Mucosa of descending colon (tissue), 3 donors: ENCODE data around the gene PUM1. TPM values are rescaled to one million over a fixed set of nuclear protein-coding genes. Genes with fewer than 3 reads are reported as not detected.
"Not testable (repeated sequence)": the region's sequence is repeated elsewhere in the genome, so short reads cannot be mapped to it uniquely, and the experiment has no call there.

Source experiments
- ATAC-seq: fragments of 200-7000 bp; cut with Tn5 transposase; one replicate; pipeline ENCODE4 v1.9.1; 2020; ENCODE audit warnings: mild to moderate bottlenecking, moderate library complexity
- DNase-seq, 3 donors: peaks; one replicate each; pipeline ENCODE4 v3.0.0-alpha.2; 2020
- H3K36me3 ChIP-seq: fragments of 200-600 bp; one replicate; pipeline ENCODE4 v1.8.0; 2021; ENCODE audit warnings: low read depth, mild to moderate bottlenecking
- H3K4me1 ChIP-seq: fragments of 200-600 bp; one replicate; pipeline ENCODE4 v1.8.0; 2021; ENCODE audit warnings: low read depth, mild to moderate bottlenecking
- H3K4me3 ChIP-seq: fragments of 200-600 bp; one replicate; pipeline ENCODE4 v1.8.0; 2021; ENCODE audit warnings: mild to moderate bottlenecking
- H3K9me3 ChIP-seq: fragments of 200-600 bp; one replicate; pipeline ENCODE4 v1.8.0; 2021; ENCODE audit warnings: mild to moderate bottlenecking
- CTCF ChIP-seq: fragments of 200-600 bp; IDR thresholded peaks from one replicate; pipeline ENCODE4 v1.8.0; 2022; ENCODE audit warnings: antibody characterized with exemption, mild to moderate bottlenecking
- intact Hi-C, 2 donors: fragments of 100-400 bp; cut with DNase I in 1 of 2; cut with micrococcal nuclease in 1 of 2; formaldehyde crosslinking; loops; one replicate each; pipeline versions ENCODE4 v1.11.0 to v1.11.1; 2022; cut with DNase I, micrococcal nuclease
- total RNA-seq, 3 donors: library from RNA; stranded (reverse); fragmentation: NEBNext Ultra II Directional in 2 of 3; extraction: Animal tissue kit (Norgen Biotek cat#: 25700) in 2 of 3; gene quantifications; one replicate each; pipeline versions ENCODE4 v1.2.1 to v1.2.4, GENCODE V29; 2021 to 2023
- donor health status: DM: no; HTN: no; CAD: no; lungs with moderate emphysema.
- donor health status: DM: no; HTN: no; CAD: no.
- donor health status: DM: no; HTN: yes; CAD: no.

The PUM1 gene
- total RNA-seq, 3 donors from 2014 or later, result 116 to 135 (median 127) TPM

- ATAC-seq (no peak), DNase-seq (no peak)
- intact Hi-C loops, result no loop called here
- H3K9me3 ChIP-seq, result no peaks in the 10 kb centered on the region
- no peak for TF ChIP-seq CTCF
- no peak overlapping the region for H3K4me3 ChIP-seq
- peaks cover 33% of the 10 kb centered on the region for H3K4me1 ChIP-seq
- peaks cover 8% of the 10 kb centered on the region for H3K36me3 ChIP-seq
Observed at GRCh38 chr1:31058012-31058411, 7.5 kb downstream of the PUM1 start.

GRCh38 chr1:31055953-31056352 is 9.6 kb downstream of the PUM1 start:
- peak; percentile 11 for ATAC-seq
- Histone ChIP-seq H3K36me3 (peaks cover 8% of the 10 kb centered on the region), H3K4me1 (peaks cover 30% of the 10 kb centered on the region), H3K4me3 (no peak overlapping the region), H3K9me3 (no peaks in the 10 kb centered on the region)
- no peak for TF ChIP-seq CTCF
- intact Hi-C loops, result no loop called here
- DNase-seq, result no peak

- intact Hi-C loops, result no loop called here
- no peak for TF ChIP-seq CTCF
- ATAC-seq, result peak; percentile 44
- Histone ChIP-seq H3K9me3 (no peaks in the 10 kb centered on the region), H3K36me3 (peaks cover 8% of the 10 kb centered on the region), H3K4me1 (peaks cover 30% of the 10 kb centered on the region), H3K4me3 (no peak overlapping the region)
- DNase-seq, result no peak
Observed at GRCh38 chr1:31055501-31055900, 10.0 kb downstream of the PUM1 start.

GRCh38 chr1:31054958-31055481 is 10.5 kb downstream of the PUM1 start:
- Histone ChIP-seq H3K4me3 (no peak overlapping the region), H3K36me3 (peaks cover 8% of the 10 kb centered on the region), H3K4me1 (peaks cover 30% of the 10 kb centered on the region), H3K9me3 (no peaks in the 10 kb centered on the region)
- intact Hi-C loops, result no loop called here
- ATAC-seq (no peak), DNase-seq (no peak)
- TF ChIP-seq CTCF, result no peak

GRCh38 chr1:31054349-31054748 is 11.2 kb downstream of the PUM1 start:
- Histone ChIP-seq H3K4me3 (no peak overlapping the region), H3K9me3 (no peaks in the 10 kb centered on the region), H3K4me1 (peaks cover 30% of the 10 kb centered on the region), H3K36me3 (peaks cover 8% of the 10 kb centered on the region)
- intact Hi-C loops, result no loop called here
- DNase-seq, result no peak
- no peak for TF ChIP-seq CTCF
- peak; percentile 47 for ATAC-seq

- H3K36me3 ChIP-seq, DNase-seq, H3K9me3 ChIP-seq, H3K4me3 ChIP-seq, intact Hi-C loops: not testable (repeated sequence)
- ATAC-seq, result peak; percentile 55
- peaks cover 30% of the 10 kb centered on the region for H3K4me1 ChIP-seq
Observed at GRCh38 chr1:31052613-31053012, 12.9 kb downstream of the PUM1 start.
